Calu3 (cell line): ENCODE results near the gene HMGXB3. TPM values are rescaled to one million over a fixed set of nuclear protein-coding genes. Genes with fewer than 3 reads are reported as not detected.

ENCODE experiments used
- BruUV-seq: library from RNA; stranded (reverse); fragments of 400-500 nt; replicated peaks from 2 replicates; lab custom pipeline; 2021; lab: Mats Ljungman, UMichigan
- CTCF ChIA-PET: fragments of 300-600 bp; sonication (Branson Sonifier 250); formaldehyde crosslinking; loops from one replicate; lab custom pipeline; 2022; ENCODE audit warnings: antibody characterized with exemption; lab: Charles Lee
- DNase-seq: peaks from one replicate; pipeline ENCODE4 v3.0.0; 2022
- H3K27ac Mint-ChIP-seq: one replicate; pipeline ENCODE4 v1.8.0; 2022; ENCODE audit warnings: mixed read lengths; ENCODE audit not compliant: unreplicated experiment
- H3K27me3 Mint-ChIP-seq: one replicate; pipeline ENCODE4 v1.8.0; 2022; ENCODE audit warnings: mixed read lengths; ENCODE audit not compliant: unreplicated experiment
- H3K36me3 Mint-ChIP-seq: one replicate; pipeline ENCODE4 v1.8.0; 2022; ENCODE audit warnings: mild to moderate bottlenecking, moderate library complexity, mixed read lengths; ENCODE audit not compliant: insufficient read depth, unreplicated experiment
- H3K4me1 Mint-ChIP-seq: one replicate; pipeline ENCODE4 v1.8.0; 2022; ENCODE audit warnings: mild to moderate bottlenecking, low read depth, mixed read lengths; ENCODE audit not compliant: unreplicated experiment
- H3K4me3 Mint-ChIP-seq: one replicate; pipeline ENCODE4 v1.8.0; 2022; ENCODE audit warnings: mild to moderate bottlenecking, low read depth, moderate library complexity, mixed read lengths; ENCODE audit not compliant: unreplicated experiment
- H3K9me3 Mint-ChIP-seq: one replicate; pipeline ENCODE4 v1.8.0; 2022; ENCODE audit warnings: low read depth, mixed read lengths; ENCODE audit not compliant: unreplicated experiment
- intact Hi-C: fragments of 100-400 bp; cut with micrococcal nuclease; formaldehyde crosslinking; loops from one replicate; pipeline ENCODE4 v1.10.0; 2022; ENCODE audit not compliant: unreplicated experiment
- total RNA-seq: library from RNA; stranded (reverse); gene quantifications from 2 replicates; pipeline ENCODE4 v1.2.3, GENCODE V29; 2022
- TF ChIP-seq, protein P1 (sequence below): fragments of 200-600 bp; IDR thresholded peaks from one replicate; pipeline ENCODE4 v1.8.0; 2022; ENCODE audit warnings: antibody characterized with exemption; ENCODE audit not compliant: unreplicated experiment

Gene HMGXB3
- total RNA-seq, 1 experiment from 2014 or later = 58.2 TPM

DNA sequence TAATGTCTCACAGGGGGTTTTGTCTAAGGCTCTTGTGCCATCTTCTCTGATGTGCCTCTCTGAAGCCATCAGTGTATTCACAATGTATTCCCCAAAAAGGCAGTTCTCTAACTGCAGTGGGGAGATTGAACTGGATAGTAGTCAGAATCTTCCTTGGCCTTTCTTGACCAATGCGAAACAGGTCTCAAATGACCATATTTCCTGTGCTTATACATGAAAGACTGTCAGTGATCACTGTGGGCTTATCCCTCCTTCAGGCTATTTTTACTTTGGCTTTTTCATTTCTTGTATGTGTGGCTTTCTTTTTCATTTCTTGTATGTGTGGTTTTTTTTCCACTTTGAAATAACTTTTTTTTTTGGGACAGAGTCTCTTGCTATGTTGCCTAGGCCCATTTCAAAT is 19.7 kb downstream of the HMGXB3 start:
- no TSS peak for BruUV-seq
- no peaks in the 10 kb centered on the region for H3K9me3 Mint-ChIP-seq
- peak overlapping the region; percentile 91 for H3K27ac Mint-ChIP-seq
- intact Hi-C loops = loop anchor here (2.0 kb wide), 1 partner anchor 19 kb away; the partner anchor contains the start of genes HMGXB3 and TIGD6
- CTCF ChIA-PET = interaction anchor here (1.4 kb wide), 1 partner anchor 10 kb away, joined by 5 read pairs; no protein-coding TSS in a partner anchor
- peaks cover 58% of the 10 kb centered on the region for H3K4me1 Mint-ChIP-seq
- H3K4me3 Mint-ChIP-seq = no peak overlapping the region
- peaks cover 67% of the 10 kb centered on the region for H3K36me3 Mint-ChIP-seq
- DNase-seq = no peak
- TF ChIP-seq, protein P1, sequence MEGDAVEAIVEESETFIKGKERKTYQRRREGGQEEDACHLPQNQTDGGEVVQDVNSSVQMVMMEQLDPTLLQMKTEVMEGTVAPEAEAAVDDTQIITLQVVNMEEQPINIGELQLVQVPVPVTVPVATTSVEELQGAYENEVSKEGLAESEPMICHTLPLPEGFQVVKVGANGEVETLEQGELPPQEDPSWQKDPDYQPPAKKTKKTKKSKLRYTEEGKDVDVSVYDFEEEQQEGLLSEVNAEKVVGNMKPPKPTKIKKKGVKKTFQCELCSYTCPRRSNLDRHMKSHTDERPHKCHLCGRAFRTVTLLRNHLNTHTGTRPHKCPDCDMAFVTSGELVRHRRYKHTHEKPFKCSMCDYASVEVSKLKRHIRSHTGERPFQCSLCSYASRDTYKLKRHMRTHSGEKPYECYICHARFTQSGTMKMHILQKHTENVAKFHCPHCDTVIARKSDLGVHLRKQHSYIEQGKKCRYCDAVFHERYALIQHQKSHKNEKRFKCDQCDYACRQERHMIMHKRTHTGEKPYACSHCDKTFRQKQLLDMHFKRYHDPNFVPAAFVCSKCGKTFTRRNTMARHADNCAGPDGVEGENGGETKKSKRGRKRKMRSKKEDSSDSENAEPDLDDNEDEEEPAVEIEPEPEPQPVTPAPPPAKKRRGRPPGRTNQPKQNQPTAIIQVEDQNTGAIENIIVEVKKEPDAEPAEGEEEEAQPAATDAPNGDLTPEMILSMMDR = no peak
- no peaks in the 10 kb centered on the region for H3K27me3 Mint-ChIP-seq

DNA sequence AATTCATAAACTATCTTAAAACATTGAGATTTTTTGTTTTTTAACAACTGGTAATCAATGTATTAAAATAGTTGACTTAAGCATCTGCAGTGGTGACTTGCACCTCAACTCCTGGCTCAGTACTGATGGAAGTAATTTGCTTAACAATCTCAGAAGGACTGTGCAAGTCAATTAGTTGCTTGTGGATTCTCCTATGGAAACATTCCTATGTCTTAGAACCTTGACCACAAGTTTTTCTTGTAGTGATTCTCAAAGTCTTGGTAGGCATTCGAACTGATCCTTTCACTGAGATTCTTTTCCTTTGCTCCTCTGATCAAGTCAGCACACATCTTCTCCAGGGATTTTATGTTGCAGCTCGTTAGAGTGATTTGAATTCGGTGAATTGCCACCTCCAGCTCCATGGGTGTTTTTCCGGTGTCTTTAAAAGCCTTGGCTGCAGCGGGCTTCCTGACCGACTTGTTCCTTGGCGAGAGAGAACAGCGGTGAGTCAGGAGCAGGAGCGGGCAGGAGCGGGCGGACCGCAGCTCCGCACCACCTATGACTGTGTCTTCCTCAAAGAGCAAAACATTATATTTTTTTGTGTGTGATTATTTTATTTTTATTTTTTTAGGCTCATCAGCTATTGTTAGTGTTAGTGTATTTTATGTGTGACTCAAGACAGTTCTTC is 21.1 kb downstream of the HMGXB3 start:
- TF ChIP-seq, protein P1 = no peak
- H3K27me3 Mint-ChIP-seq = no peaks in the 10 kb centered on the region
- H3K36me3 Mint-ChIP-seq = peaks cover 70% of the 10 kb centered on the region
- CTCF ChIA-PET = interaction anchor here (0.9 to 1.8 kb wide), 6 partner anchors 8 to 188 kb away, joined by 3 to 7 read pairs (median 4); partner anchors contain the start of genes HMGXB3 and TIGD6
- no TSS peak for BruUV-seq
- intact Hi-C loops = loop anchor here (2.0 kb wide), 1 partner anchor 21 kb away; the partner anchor contains the start of genes HMGXB3 and TIGD6
- H3K27ac Mint-ChIP-seq = peak overlapping the region; percentile 91
- DNase-seq = peak; percentile 68
- H3K4me1 Mint-ChIP-seq = peaks cover 58% of the 10 kb centered on the region
- H3K9me3 Mint-ChIP-seq = no peaks in the 10 kb centered on the region
- peak overlapping the region; percentile 66 for H3K4me3 Mint-ChIP-seq

DNA sequence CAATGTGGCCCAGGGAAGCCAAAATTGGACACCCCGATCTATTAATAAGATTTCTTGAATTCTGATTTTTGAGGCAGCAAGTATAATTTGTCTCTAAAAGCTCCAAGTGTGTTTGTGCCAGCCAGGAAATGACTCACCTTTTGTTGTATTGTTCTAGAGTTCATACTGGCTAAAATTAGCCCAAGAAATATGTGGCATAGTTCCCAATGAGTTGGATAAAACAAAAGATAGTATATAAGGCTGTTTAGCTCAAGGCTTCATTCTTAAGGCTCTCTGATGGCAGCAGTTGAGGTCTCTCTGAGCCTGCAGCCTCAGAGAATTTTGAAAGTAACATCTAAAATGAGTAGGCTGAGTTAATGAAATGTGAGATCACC is 21.6 kb downstream of the HMGXB3 start:
- TF ChIP-seq, protein P1 = no peak
- peaks cover 73% of the 10 kb centered on the region for H3K36me3 Mint-ChIP-seq

DNA sequence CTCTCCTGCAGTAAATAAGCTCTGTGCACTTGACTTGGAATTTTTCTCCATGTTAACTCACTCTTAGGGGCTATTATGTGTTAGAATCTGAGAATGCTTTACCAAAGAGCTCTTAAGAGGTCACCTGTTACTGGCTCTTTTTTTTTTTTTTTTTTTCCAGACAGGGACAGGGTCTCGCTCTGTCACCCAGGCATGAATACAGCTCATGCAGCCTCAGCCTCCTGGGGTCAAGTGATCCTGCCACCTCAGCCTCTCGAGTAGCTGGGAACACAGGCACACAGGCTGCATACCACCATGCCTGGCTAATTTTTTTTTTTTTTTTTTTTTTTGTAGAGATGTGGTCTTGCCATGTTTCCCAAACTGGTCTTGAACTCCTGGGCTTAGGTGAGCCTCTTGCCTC is 22.1 kb downstream of the HMGXB3 start:
- Mint-ChIP-seq H3K27ac (peak overlapping the region; percentile 91), H3K4me3 (no peak overlapping the region), H3K9me3 (no peaks in the 10 kb centered on the region), H3K36me3 (peaks cover 72% of the 10 kb centered on the region), H3K4me1 (peaks cover 49% of the 10 kb centered on the region), H3K27me3 (no peaks in the 10 kb centered on the region)
- TF ChIP-seq, protein P1 = no peak
- CTCF ChIA-PET = interaction anchor here (0.6 to 1.8 kb wide), 7 partner anchors 16 to 239 kb away, joined by 3 to 7 read pairs (median 4); partner anchors contain the start of genes HMGXB3 and TIGD6
- no TSS peak for BruUV-seq
- intact Hi-C loops = no loop called here
- DNase-seq = no peak

More for the DNA sequence above, 21.6 kb downstream of the HMGXB3 start:
- CTCF ChIA-PET = interaction anchor here (0.7 to 1.8 kb wide), 6 partner anchors 11 to 227 kb away, joined by 3 to 7 read pairs (median 4); partner anchors contain the start of genes HMGXB3 and TIGD6
- intact Hi-C loops = no loop called here
- Mint-ChIP-seq H3K27ac (peak overlapping the region; percentile 91), H3K9me3 (no peaks in the 10 kb centered on the region), H3K27me3 (no peaks in the 10 kb centered on the region), H3K4me1 (peaks cover 54% of the 10 kb centered on the region), H3K4me3 (peak overlapping the region; percentile 66)
- BruUV-seq = no TSS peak
- DNase-seq = peak; percentile 29
